Upper lobe of left lung (tissue), 4 donors: ENCODE measurements around the gene NAA25.
"Not testable (repeated sequence)": the region's sequence is repeated elsewhere in the genome, so short reads cannot be mapped to it uniquely, and the experiment has no call there.

Experiments
- CTCF ChIP-seq, 6 experiments: fragments of 450-650 bp in 4 of 6; fragments of 200-600 bp in 2 of 6; sonication (generic) in 2 of 6; IDR thresholded peaks; one replicate each; pipeline ENCODE4 v1.5.1; 2016 to 2019; ENCODE audit warnings: antibody characterized with exemption in 6 of 6
- EP300 ChIP-seq, 4 donors: sonication (generic); formaldehyde crosslinking; IDR thresholded peaks; one replicate each; pipeline ENCODE4 v1.5.1; 2017; ENCODE audit warnings: antibody characterized with exemption in 4 of 4, control low read depth in 2 of 4
- POLR2A ChIP-seq, 4 donors: fragments of 450-650 bp; IDR thresholded peaks; one replicate each; pipeline ENCODE4 v1.5.1; 2016 to 2017; ENCODE audit warnings: antibody characterized with exemption in 4 of 4, mild to moderate bottlenecking in 2 of 4

DNA sequence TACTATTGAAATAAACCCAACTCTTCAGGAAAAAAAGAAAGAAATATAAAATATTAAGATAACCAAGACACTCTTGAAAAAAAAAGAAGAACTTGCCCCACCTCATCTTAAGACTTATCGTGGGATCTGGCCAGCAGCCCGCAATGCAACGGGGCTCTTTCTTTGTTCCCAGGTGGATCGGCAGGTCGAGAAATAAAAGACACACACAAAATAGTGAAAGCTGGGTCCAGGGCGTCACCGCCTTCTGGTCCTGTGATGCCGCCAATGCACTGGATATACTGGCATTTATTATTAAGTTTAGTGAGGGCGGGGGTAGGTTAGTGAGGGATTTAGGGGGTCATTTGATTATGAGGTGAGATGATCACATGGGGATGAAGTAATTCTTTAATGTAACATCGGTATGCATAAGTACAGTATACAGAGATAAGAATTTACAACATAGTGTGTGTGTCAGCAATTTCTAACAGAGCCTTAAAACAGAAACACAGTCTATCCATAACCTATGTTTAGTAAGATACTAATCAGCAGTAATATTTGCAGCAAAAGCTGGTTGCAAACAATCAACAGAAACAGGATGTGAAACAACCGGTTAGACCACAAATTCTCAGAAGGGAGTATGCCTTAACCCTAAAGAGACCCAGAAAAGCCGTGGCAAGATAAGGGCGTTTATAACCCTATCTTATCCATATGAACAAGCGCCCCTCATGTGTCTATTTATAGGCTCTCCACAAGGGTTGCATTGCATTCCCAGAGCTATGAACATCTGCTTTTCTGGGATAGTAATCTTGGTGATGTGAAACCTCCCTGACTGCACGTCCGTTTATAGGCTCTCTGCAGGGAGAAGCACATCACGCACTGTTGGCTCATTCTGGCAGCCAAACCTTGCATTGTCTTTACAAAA, 114.1 kb downstream of the NAA25 start:
- not testable (repeated sequence) for TF ChIP-seq POLR2A, CTCF, EP300 (IDR thresholded peaks at IDR 0.05)
